HG03095 (cell line): ENCODE measurements around the gene GNA12.

ENCODE experiments used
- ATAC-seq: cut with Tn5 transposase; IDR thresholded peaks from one replicate; pipeline ENCODE4 v1.9.1; 2021; ENCODE audit warnings: moderate library complexity; ENCODE audit not compliant: unreplicated experiment

The GNA12 gene

DNA sequence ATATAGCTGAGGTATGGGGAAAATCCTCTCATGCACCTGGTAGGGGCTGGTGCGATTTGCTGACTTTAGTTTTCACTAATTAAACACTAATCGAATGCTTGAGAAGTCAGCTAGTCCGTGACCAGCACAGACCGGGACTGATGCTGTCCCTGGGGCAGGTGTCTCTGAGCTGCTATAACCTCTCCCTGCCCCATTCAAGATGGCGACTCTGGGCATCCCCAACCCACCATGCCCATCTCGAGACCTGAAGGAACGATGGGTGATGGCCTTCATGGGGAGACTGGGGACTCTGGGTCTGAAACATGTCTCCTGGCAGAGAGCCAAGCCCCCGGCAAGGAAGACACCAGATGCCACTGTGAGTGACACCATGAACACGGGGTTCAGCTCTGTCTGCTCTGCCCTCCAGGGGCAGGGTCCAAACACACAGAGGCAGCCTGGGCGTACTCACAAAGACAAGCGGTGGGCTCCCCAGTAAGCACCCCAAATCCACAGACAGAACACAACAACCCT lies 57.4 kb downstream of the GNA12 start:
- ATAC-seq = no peak

GRCh38 chr7:2785071-2785500 lies 59.0 kb downstream of the GNA12 start:
- peak; percentile 69 for ATAC-seq

DNA sequence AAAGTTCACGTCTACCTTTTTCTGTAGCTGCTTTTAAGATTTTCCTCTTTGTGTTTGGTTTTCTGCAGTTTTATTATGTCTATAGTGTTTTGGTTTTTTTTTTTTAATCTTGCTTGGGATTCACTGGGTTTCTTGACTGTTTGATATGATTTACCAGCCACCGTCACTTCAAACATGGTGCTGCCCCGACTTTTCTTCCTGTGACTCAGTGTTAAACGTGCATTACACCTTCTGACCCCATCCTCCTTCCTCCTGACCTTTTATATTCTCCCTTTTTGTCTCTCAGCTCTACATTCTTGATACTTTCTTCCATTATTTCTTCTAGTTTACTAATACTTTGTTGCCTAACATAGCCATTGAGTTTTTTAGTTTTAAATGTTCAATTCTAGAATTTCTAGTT lies 61.5 kb downstream of the GNA12 start:
- ATAC-seq = no peak

DNA sequence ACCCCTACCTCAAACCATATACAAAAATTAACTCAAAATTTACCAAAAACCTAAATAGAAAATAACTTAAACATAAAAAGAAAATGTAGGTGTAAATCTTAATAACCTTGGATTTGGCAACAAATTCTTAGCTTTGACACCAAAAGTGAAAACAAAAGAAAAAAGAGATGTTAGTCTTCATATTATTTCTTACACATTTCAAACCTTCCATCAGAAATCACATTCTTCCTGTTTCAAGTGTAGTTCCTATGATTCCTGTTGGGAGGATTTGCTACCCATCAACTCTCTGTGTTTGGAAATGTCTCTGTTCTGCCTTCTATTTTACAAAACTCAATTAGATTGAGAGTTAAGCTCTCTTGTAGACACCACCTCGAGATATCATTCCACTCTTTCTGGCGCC lies 62.0 kb downstream of the GNA12 start:
- no peak for ATAC-seq

DNA sequence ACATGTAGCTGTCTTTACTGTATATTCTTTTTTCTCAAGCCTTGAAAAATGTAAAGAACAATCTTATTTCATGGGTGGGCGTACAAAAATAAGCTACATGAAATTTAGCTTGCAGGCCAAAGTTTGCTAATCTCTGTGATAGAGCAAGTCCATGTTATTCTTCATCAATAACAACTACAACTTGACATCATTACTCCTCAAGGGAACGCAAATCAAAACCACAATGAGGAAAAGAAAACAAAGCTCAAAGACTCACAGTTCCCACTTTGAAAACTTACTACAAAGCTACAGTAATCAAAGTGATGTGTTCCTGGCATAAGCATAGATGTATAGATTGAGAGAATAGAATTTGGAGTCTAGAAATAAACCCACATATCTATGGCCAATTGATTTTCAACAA lies 62.5 kb downstream of the GNA12 start:
- ATAC-seq = no peak

DNA sequence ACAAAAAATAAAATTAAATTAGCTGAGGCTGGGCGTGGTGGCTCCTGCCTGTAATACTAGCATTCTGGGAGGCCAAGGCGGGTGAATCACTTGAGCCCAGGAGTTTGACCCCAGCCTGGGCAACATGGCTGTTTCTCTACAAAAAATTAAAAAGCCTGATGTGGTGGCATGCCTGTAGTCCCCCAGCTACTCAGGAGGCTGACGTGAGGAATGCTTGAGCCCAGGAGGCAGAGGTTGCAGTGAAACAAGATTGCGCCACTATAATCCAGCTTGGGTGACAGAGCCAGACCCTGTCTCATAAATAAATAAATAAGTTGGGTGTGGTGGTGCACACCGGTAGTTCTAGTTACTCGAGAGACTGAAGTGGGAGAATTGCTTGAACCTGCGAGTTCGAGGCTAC lies 65.1 kb downstream of the GNA12 start:
- no peak for ATAC-seq

DNA sequence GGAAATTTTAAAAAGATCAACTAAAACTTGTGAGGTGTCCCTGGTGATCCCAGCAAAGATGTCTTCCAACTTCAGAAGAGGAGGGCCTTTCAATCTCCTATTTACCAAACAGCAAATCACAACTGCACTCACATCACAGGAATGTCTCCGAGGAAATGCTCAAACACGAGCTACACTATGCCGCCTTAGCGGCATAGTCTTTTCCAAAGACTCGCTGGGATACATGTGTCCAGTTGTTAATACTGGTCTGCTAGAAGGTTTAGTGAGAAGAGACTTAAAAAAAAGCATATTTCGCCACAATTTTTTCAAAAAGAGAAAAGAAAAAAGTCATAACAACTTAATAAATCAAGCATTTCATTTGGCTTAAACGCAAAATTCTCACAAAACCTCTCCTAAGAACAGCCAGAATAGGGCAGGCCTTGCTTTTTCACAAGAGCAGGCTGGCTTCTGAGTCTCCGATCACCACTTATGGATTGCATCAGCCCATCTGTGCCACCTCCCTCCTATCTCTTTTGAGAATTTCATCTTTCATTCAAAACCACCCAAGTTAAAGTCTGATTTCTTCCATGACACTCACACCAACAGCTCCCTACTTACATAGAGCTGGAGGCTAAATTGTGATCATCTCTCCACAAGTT lies 66.1 kb downstream of the GNA12 start:
- no peak for ATAC-seq

- ATAC-seq = no peak
Observed at GRCh38 chr7:2776401-2776800, 67.7 kb downstream of the GNA12 start.

DNA sequence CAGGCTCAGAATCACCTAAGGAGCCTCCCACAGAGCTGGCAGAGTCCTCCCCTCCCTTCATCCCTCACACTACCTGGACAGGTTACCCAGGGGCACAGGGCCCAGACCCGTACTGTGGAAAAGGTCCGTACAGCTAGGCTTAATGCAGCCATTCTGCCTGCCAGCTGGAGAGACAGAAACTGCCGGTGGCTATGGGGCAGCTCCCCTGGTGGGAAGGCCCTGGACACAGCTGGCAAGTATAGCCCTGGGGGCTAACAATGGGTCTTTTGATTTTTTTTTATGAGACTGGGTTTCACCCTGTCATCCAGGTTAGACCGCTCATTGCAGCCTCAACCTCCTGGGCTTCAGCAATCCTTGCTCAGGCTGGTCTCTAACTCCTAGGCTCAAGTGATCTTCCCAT lies 68.3 kb downstream of the GNA12 start:
- ATAC-seq = no peak

GRCh38 chr7:2775376-2775775 lies 68.7 kb downstream of the GNA12 start:
- ATAC-seq = no peak

- no peak for ATAC-seq
Observed at GRCh38 chr7:2774935-2775334, 69.2 kb downstream of the GNA12 start.

DNA sequence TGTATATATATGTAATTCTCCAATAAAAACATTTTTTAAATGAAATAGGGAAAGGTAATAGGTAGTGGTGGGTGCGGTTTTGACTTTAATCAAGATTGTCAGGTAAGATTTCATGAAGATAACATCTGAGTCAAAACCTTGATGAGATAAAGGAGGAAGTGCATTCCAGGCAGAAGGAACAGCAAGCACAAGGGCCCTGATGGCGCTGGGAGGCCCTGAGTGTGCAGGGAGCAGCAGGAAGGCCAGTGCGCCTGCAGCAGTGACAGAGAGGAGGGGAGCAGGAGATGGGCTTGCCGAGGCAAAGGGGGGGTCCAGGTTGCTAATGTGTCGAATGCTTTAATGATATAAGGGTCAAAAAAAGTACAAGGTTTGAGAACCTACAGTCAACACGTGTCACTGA lies 69.8 kb downstream of the GNA12 start:
- ATAC-seq = no peak

GRCh38 chr7:2773608-2774007 lies 70.5 kb downstream of the GNA12 start:
- ATAC-seq = no peak

GRCh38 chr7:2771274-2771731 lies 72.8 kb downstream of the GNA12 start:
- ATAC-seq = no peak

GRCh38 chr7:2764621-2765020 lies 79.5 kb downstream of the GNA12 start:
- no peak for ATAC-seq

DNA sequence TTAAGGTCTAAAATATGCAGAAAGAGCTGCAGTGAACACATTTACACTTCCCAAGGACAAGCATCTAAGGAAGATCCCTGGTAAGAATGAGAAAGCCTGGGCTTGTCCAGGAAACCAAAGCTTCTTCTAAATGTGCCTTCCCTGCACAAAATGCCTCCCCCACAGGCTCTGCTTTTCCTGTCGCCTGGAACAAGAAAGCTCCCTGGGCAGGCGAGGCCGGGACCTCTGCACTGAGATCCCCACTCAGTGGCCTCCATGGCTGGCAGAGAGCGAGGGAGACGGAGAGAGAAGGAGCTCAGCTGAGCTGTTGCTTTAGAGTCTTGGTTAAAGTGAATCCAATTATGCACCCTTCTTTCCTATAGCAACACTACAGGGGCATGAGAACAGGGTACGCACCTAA lies 80.5 kb downstream of the GNA12 start:
- ATAC-seq = no peak

- ATAC-seq = no peak
Observed at GRCh38 chr7:2761801-2762497, 82.2 kb downstream of the GNA12 start.

- ATAC-seq = no peak
Observed at GRCh38 chr7:2761131-2761624, 82.9 kb downstream of the GNA12 start.

- ATAC-seq = no peak
Observed at GRCh38 chr7:2760098-2760889, 83.8 kb downstream of the GNA12 start.

GRCh38 chr7:2759736-2760097 lies 84.4 kb downstream of the GNA12 start:
- ATAC-seq = no peak
